Right lobe of liver (tissue), 6 donors: ENCODE data around the gene ETNPPL. TPM values are rescaled to one million over a fixed set of nuclear protein-coding genes. Genes with fewer than 3 reads are reported as not detected.

Source experiments
- ATAC-seq, 4 donors: fragments of 200-7000 bp; cut with Tn5 transposase; one replicate each; pipeline ENCODE4 v1.9.1; 2020; ENCODE audit warnings: mild to moderate bottlenecking in 4 of 4, moderate library complexity in 4 of 4
- DNase-seq, 3 donors: peaks; one replicate each; pipeline ENCODE4 v3.0.0-alpha.2; 2020
- H3K27ac ChIP-seq, 3 donors: fragments of 200-600 bp; one replicate each; pipeline ENCODE4 v1.8.0; 2022
- H3K27me3 ChIP-seq, 2 donors: fragments of 200-600 bp; one replicate each; pipeline ENCODE4 v1.8.0; 2022
- H3K36me3 ChIP-seq, 4 donors: fragments of 200-600 bp; sonication (generic) in 1 of 4; one replicate each; pipeline versions ENCODE4 v1.5.1 to v1.8.0; 2017 to 2022; ENCODE audit warnings: control low read depth in 1 of 4
- H3K4me1 ChIP-seq, 4 donors: fragments of 200-600 bp; sonication (generic) in 1 of 4; one replicate each; pipeline versions ENCODE4 v1.5.1 to v1.8.0; 2017 to 2022; ENCODE audit warnings: control low read depth in 1 of 4
- H3K4me3 ChIP-seq, 3 donors: fragments of 200-600 bp; one replicate each; pipeline ENCODE4 v1.8.0; 2022
- H3K9me3 ChIP-seq, 4 donors: fragments of 200-600 bp; sonication (generic) in 1 of 4; one replicate each; pipeline versions ENCODE4 v1.5.1 to v1.8.0; 2017 to 2022; ENCODE audit warnings: control low read depth in 1 of 4
- POLR2A ChIP-seq: fragments of 450-650 bp; IDR thresholded peaks from one replicate; pipeline ENCODE4 v1.6.1; 2017; ENCODE audit warnings: antibody characterized with exemption, mild to moderate bottlenecking
- whole genome bisulfite sequencing: methylation state at CpG from one replicate; pipeline ENCODE4 v1.1.6; 2018; ENCODE audit warnings: low coverage, low lambda C conversion rate; ENCODE audit not compliant: insufficient coverage; ENCODE audit errors: missing lambda C conversion rate; 5-methylcytosine and 5-hydroxymethylcytosine counted together
- intact Hi-C, 2 donors: fragments of 100-400 bp; cut with DNase I; formaldehyde crosslinking; loops; one replicate each; pipeline versions ENCODE4 v1.11.2 to v1.14.1; 2022
- long read RNA-seq: library from polyadenylated mRNA; unstranded; transcript quantifications from one replicate; pipeline ENCODE4 v2.0.0, GENCODE V29; 2019
- total RNA-seq, 6 experiments: library from RNA; depleted of rRNA in 2 of 6; stranded (reverse); fragments of >200 nt in 2 of 6; fragmentation: NEBNext Ultra II Directional in 3 of 6; extraction: Animal tissue kit (Norgen Biotek cat#: 25700) in 3 of 6; gene quantifications; one replicate each; pipeline versions ENCODE4 v1.1.0 to v1.2.4, GENCODE V29; 2016 to 2023
- TF ChIP-seq, protein P1 (sequence below), 4 donors: fragments of 200-600 bp in 3 of 4; fragments of 450-650 bp in 1 of 4; IDR thresholded peaks; one replicate each; pipeline versions ENCODE4 v1.5.1 to v1.8.0; 2016 to 2022; ENCODE audit warnings: antibody characterized with exemption in 4 of 4, mild to moderate bottlenecking in 2 of 4
- donor health status: DM: no; HTN: yes; CAD: no.
- donor health status: DM: no; HTN: no; CAD: no.
- donor health status: DM: no; HTN: no; CAD: no.
- donor health status: DM: no; HTN: yes; CAD: no.
- donor health status: DM: no; HTN: yes; CAD: no.

ETNPPL gene
- total RNA-seq, result 100 to 1,000 TPM in 1 of 6 experiments, 10 to 100 TPM in 5; 15.7 to 125 (median 22.5) TPM
- long read RNA-seq, transcript ETNPPL-201 (13 exons, 2,099 nt), result major isoform, 18 of 39 reads
- long read RNA-seq, partial matches to known transcripts, result 10 of 39 reads
- long read RNA-seq, other reads (novel, unspliced or antisense), result 8 of 39 reads

- H3K27ac ChIP-seq, result peak within 1 kb of the TSS; percentile 69 to 88 (median 82)
- peak; percentile 91 to 97 (median 97) for DNase-seq
- peaks cover 0 to 30% (median 10%) of the 10 kb centered on the region in 4 donors for H3K4me1 ChIP-seq
- H3K36me3 ChIP-seq, result peaks cover 0 to 23% (median 0%) of the 10 kb centered on the region in 4 donors
- ATAC-seq, result peak; percentile 86 to 95 (median 90)
- WGBS, result 0% methylated on average over 10 of the region's 61 CpGs
- H3K9me3 ChIP-seq, result no peaks in the 10 kb centered on the region
- TF ChIP-seq, protein P1, sequence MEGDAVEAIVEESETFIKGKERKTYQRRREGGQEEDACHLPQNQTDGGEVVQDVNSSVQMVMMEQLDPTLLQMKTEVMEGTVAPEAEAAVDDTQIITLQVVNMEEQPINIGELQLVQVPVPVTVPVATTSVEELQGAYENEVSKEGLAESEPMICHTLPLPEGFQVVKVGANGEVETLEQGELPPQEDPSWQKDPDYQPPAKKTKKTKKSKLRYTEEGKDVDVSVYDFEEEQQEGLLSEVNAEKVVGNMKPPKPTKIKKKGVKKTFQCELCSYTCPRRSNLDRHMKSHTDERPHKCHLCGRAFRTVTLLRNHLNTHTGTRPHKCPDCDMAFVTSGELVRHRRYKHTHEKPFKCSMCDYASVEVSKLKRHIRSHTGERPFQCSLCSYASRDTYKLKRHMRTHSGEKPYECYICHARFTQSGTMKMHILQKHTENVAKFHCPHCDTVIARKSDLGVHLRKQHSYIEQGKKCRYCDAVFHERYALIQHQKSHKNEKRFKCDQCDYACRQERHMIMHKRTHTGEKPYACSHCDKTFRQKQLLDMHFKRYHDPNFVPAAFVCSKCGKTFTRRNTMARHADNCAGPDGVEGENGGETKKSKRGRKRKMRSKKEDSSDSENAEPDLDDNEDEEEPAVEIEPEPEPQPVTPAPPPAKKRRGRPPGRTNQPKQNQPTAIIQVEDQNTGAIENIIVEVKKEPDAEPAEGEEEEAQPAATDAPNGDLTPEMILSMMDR (IDR thresholded peaks at IDR 0.05), result peak in 3 of 4 donors; percentile 12 to 33 (median 12)
- peak; percentile 64 for TF ChIP-seq POLR2A
- H3K4me3 ChIP-seq, result peak within 1 kb of the TSS; percentile 58 to 81 (median 72)
- intact Hi-C loops, result no loop called here
- no peaks in the 10 kb centered on the region for H3K27me3 ChIP-seq
Measured at GRCh38 chr4:108762559-108763225, at the start of gene ETNPPL. Gene ETNPPL (minus strand): TSS chr4:108763053. CDS start chr4:108762898, 155 bp downstream.

- Histone ChIP-seq H3K9me3 (no peaks in the 10 kb centered on the region), H3K27me3 (no peaks in the 10 kb centered on the region), H3K36me3 (no peaks in the 10 kb centered on the region), H3K4me3 (no peak overlapping the region), H3K27ac (no peak overlapping the region), H3K4me1 (no peaks in the 10 kb centered on the region)
- WGBS, result 77% methylated on average over 1 of the region's 1 CpG
- DNase-seq (no peak), ATAC-seq (no peak)
- TF ChIP-seq, protein P1 (IDR thresholded peaks at IDR 0.05), result no peak
- TF ChIP-seq POLR2A, result no peak
- intact Hi-C loops, result no loop called here
Measured at GRCh38 chr4:108811486-108811885, 48.6 kb upstream of the ETNPPL start.

GRCh38 chr4:108810087-108810486 lies 47.2 kb upstream of the ETNPPL start:
- H3K9me3 ChIP-seq, result no peaks in the 10 kb centered on the region
- H3K4me3 ChIP-seq, result no peak overlapping the region
- peaks cover 0 to 1% (median 0%) of the 10 kb centered on the region in 4 donors for H3K4me1 ChIP-seq
- no peak for ATAC-seq
- intact Hi-C loops, result no loop called here
- WGBS, result 100% methylated on average over 1 of the region's 1 CpG
- no peak for DNase-seq
- no peak for TF ChIP-seq POLR2A
- TF ChIP-seq, protein P1 (IDR thresholded peaks at IDR 0.05), result no peak
- H3K36me3 ChIP-seq, result no peaks in the 10 kb centered on the region
- H3K27me3 ChIP-seq, result no peaks in the 10 kb centered on the region
- H3K27ac ChIP-seq, result no peak overlapping the region

- 11% methylated on average over 4 of the region's 5 CpGs for WGBS
- Histone ChIP-seq H3K9me3 (no peaks in the 10 kb centered on the region), H3K36me3 (no peaks in the 10 kb centered on the region), H3K27ac (no peak overlapping the region), H3K4me3 (no peak overlapping the region), H3K4me1 (peaks cover 0 to 6% (median 0%) of the 10 kb centered on the region in 4 donors), H3K27me3 (no peaks in the 10 kb centered on the region)
- ATAC-seq (peak; percentile 45 to 85 (median 69)), DNase-seq (peak in 1 of 3 donors; percentile 72)
- intact Hi-C loops, result no loop called here
- no peak for TF ChIP-seq POLR2A
- TF ChIP-seq, protein P1 (IDR thresholded peaks at IDR 0.05), result no peak
Measured at GRCh38 chr4:108804648-108805273, 41.9 kb upstream of the ETNPPL start.
